Smooth muscle cell (in vitro differentiated cells): Measurements from ENCODE around the gene MMP14. TPM values are rescaled to one million over a fixed set of nuclear protein-coding genes. Genes with fewer than 3 reads are reported as not detected.

ENCODE experiments used
- DNase-seq: peaks from one replicate; lab custom pipeline; 2025; ENCODE audit not compliant: unreplicated experiment; lab: John Stamatoyannopoulos, UW
- H2AFZ ChIP-seq: fragments of 200-600 bp; sonication (generic); 2 replicates; pipeline ENCODE4 v1.6.0; 2016; ENCODE audit warnings: antibody characterized with exemption, low read depth, mild to moderate bottlenecking
- H3F3A ChIP-seq: fragments of 200-600 bp; sonication (generic); 2 replicates; pipeline ENCODE4 v1.6.0; 2017; ENCODE audit warnings: antibody characterized with exemption, low read depth
- H3K27ac ChIP-seq: fragments of 200-600 bp; sonication (generic); 2 replicates; pipeline ENCODE4 v1.5.1; 2016; ENCODE audit warnings: low read depth, mild to moderate bottlenecking
- H3K27me3 ChIP-seq: fragments of 200-600 bp; sonication (generic); 2 replicates; pipeline ENCODE4 v1.6.1; 2016; ENCODE audit warnings: low read depth, mild to moderate bottlenecking
- H3K36me3 ChIP-seq: fragments of 200-600 bp; sonication (generic); 2 replicates; pipeline ENCODE4 v1.5.1; 2016; ENCODE audit warnings: low read depth
- H3K4me1 ChIP-seq: fragments of 200-600 bp; sonication (generic); 2 replicates; pipeline ENCODE4 v1.5.1; 2016; ENCODE audit warnings: low read depth
- H3K4me2 ChIP-seq: fragments of 200-600 bp; sonication (generic); 2 replicates; pipeline ENCODE4 v1.6.0; 2016; ENCODE audit warnings: mild to moderate bottlenecking
- H3K4me3 ChIP-seq: fragments of 200-600 bp; sonication (generic); 2 replicates; pipeline ENCODE4 v1.5.1; 2016; ENCODE audit warnings: mild to moderate bottlenecking
- H3K79me2 ChIP-seq: fragments of 200-600 bp; sonication (generic); 2 replicates; pipeline ENCODE4 v1.6.0; 2016; ENCODE audit warnings: low read depth, mild to moderate bottlenecking
- H3K9ac ChIP-seq: fragments of 200-600 bp; sonication (generic); 2 replicates; pipeline ENCODE4 v1.6.0; 2016; ENCODE audit warnings: low read depth
- H3K9me3 ChIP-seq: fragments of 200-600 bp; sonication (generic); replicated peaks from 2 replicates; pipeline ENCODE4 v1.5.1; 2016; ENCODE audit warnings: low read depth
- H4K20me1 ChIP-seq: fragments of 200-600 bp; sonication (generic); 2 replicates; pipeline ENCODE4 v1.6.0; 2016; ENCODE audit warnings: low read depth
- CTCF ChIP-seq: fragments of 200-600 bp; sonication (generic); IDR thresholded peaks from 2 replicates; pipeline ENCODE4 v1.5.1; 2017; ENCODE audit warnings: borderline replicate concordance, mild to moderate bottlenecking, antibody characterized with exemption; ENCODE audit not compliant: insufficient read depth, poor library complexity, severe bottlenecking
- WGBS: methylation state at CpG from one replicate; pipeline ENCODE4 v1.1.7; 2016; ENCODE audit warnings: low lambda C conversion rate; 5-methylcytosine and 5-hydroxymethylcytosine counted together
- polyA plus RNA-seq: library from polyadenylated mRNA; unstranded; fragments of >200 nt; fragmentation: Nextera tagmentation; extraction: Ambion mirVana; gene quantifications from 2 replicates; pipeline ENCODE4 v1.2.1, GENCODE V29; 2016
- total RNA-seq: library from RNA; depleted of rRNA; stranded (reverse); fragments of >200 nt; gene quantifications from 2 replicates; pipeline ENCODE4 v1.2.3, GENCODE V29; 2014

Gene MMP14
- total and polyA plus RNA-seq, 2 experiments from 2014 or later, result 58.1 to 444 TPM

GRCh38 chr14:22887260-22887989 lies 51.0 kb downstream of the MMP14 start:
- peak overlapping the region; percentile 89 for H3K4me2 ChIP-seq
- peak overlapping the region; percentile 86 for H2AFZ ChIP-seq
- peak overlapping the region; percentile 51 for H3K27ac ChIP-seq
- H3K36me3 ChIP-seq, result no peaks in the 10 kb centered on the region
- no peaks in the 10 kb centered on the region for H3K79me2 ChIP-seq
- DNase-seq, result no peak
- peak overlapping the region; percentile 60 for H3K4me3 ChIP-seq
- H3K9me3 ChIP-seq, result no peaks in the 10 kb centered on the region
- WGBS, result 21% methylated on average over 11 of the region's 11 CpGs
- H3F3A ChIP-seq, result peaks cover 10% of the 10 kb centered on the region
- no peaks in the 10 kb centered on the region for H4K20me1 ChIP-seq
- H3K27me3 ChIP-seq, result no peaks in the 10 kb centered on the region
- H3K9ac ChIP-seq, result peak overlapping the region; percentile 49
- peaks cover 18% of the 10 kb centered on the region for H3K4me1 ChIP-seq
- no peak for TF ChIP-seq CTCF

GRCh38 chr14:22887990-22888378 lies 51.6 kb downstream of the MMP14 start:
- Histone ChIP-seq H3K4me2 (peak overlapping the region; percentile 89), H2AFZ (peak overlapping the region; percentile 86), H3K36me3 (no peaks in the 10 kb centered on the region), H4K20me1 (no peaks in the 10 kb centered on the region), H3K27ac (no peak overlapping the region), H3K27me3 (no peaks in the 10 kb centered on the region), H3K4me1 (peaks cover 14% of the 10 kb centered on the region), H3F3A (peaks cover 10% of the 10 kb centered on the region), H3K9ac (no peak overlapping the region), H3K9me3 (no peaks in the 10 kb centered on the region), H3K79me2 (no peaks in the 10 kb centered on the region), H3K4me3 (peak overlapping the region; percentile 60)
- no peak for DNase-seq
- 84% methylated on average over 5 of the region's 5 CpGs for WGBS
- no peak for TF ChIP-seq CTCF

GRCh38 chr14:22888662-22889061 lies 52.3 kb downstream of the MMP14 start:
- no peak for DNase-seq
- Histone ChIP-seq H3K79me2 (no peaks in the 10 kb centered on the region), H3K9me3 (no peaks in the 10 kb centered on the region), H3K27me3 (no peaks in the 10 kb centered on the region), H2AFZ (no peak overlapping the region), H3K4me2 (no peak overlapping the region), H3F3A (peaks cover 10% of the 10 kb centered on the region), H3K27ac (no peak overlapping the region), H3K4me3 (no peak overlapping the region), H3K36me3 (no peaks in the 10 kb centered on the region), H4K20me1 (no peaks in the 10 kb centered on the region), H3K9ac (no peak overlapping the region), H3K4me1 (peaks cover 10% of the 10 kb centered on the region)
- 86% methylated on average over 4 of the region's 4 CpGs for WGBS
- TF ChIP-seq CTCF, result no peak

GRCh38 chr14:22890416-22890815 lies 54.0 kb downstream of the MMP14 start:
- Histone ChIP-seq H3K36me3 (no peaks in the 10 kb centered on the region), H3K4me2 (no peak overlapping the region)

More at GRCh38 chr14:22890416-22890815, 54.0 kb downstream of the MMP14 start:
- H3F3A ChIP-seq, result peaks cover 10% of the 10 kb centered on the region
- H3K4me3 ChIP-seq, result no peak overlapping the region
- H4K20me1 ChIP-seq, result no peaks in the 10 kb centered on the region
- H3K27me3 ChIP-seq, result no peaks in the 10 kb centered on the region
- no peak overlapping the region for H3K9ac ChIP-seq
- no peak overlapping the region for H3K27ac ChIP-seq
- H3K4me1 ChIP-seq, result peaks cover 6% of the 10 kb centered on the region
- 80% methylated on average over 1 of the region's 1 CpG for WGBS
- no peak for TF ChIP-seq CTCF
- no peaks in the 10 kb centered on the region for H3K79me2 ChIP-seq
- no peak for DNase-seq
- no peaks in the 10 kb centered on the region for H3K9me3 ChIP-seq
- H2AFZ ChIP-seq, result no peak overlapping the region
